HG03378 (cell line): ENCODE data around the gene RNU2-1.
"Not testable (repeated sequence)": the region's sequence is repeated elsewhere in the genome, so short reads cannot be mapped to it uniquely, and the experiment has no call there.

Experiments
- ATAC-seq: cut with Tn5 transposase; IDR thresholded peaks from one replicate; pipeline ENCODE4 v1.9.1; 2021; ENCODE audit warnings: mild to moderate bottlenecking, moderate library complexity; ENCODE audit not compliant: unreplicated experiment

Gene RNU2-1

GRCh38 chr17:43233877-43234276 is at the start of gene RNU2-1:
Gene RNU2-1 (minus strand): TSS chr17:43233977.
- not testable (repeated sequence) for ATAC-seq

GRCh38 chr17:43272914-43273313 is 39.1 kb upstream of the RNU2-1 start:
- not testable (repeated sequence) for ATAC-seq

- ATAC-seq, result not testable (repeated sequence)
Observed at GRCh38 chr17:43272483-43272882, 38.7 kb upstream of the RNU2-1 start.

- not testable (repeated sequence) for ATAC-seq
Observed at GRCh38 chr17:43270552-43271504, 37.1 kb upstream of the RNU2-1 start.

- not testable (repeated sequence) for ATAC-seq
Observed at GRCh38 chr17:43246456-43246855, 12.7 kb upstream of the RNU2-1 start.

DNA sequence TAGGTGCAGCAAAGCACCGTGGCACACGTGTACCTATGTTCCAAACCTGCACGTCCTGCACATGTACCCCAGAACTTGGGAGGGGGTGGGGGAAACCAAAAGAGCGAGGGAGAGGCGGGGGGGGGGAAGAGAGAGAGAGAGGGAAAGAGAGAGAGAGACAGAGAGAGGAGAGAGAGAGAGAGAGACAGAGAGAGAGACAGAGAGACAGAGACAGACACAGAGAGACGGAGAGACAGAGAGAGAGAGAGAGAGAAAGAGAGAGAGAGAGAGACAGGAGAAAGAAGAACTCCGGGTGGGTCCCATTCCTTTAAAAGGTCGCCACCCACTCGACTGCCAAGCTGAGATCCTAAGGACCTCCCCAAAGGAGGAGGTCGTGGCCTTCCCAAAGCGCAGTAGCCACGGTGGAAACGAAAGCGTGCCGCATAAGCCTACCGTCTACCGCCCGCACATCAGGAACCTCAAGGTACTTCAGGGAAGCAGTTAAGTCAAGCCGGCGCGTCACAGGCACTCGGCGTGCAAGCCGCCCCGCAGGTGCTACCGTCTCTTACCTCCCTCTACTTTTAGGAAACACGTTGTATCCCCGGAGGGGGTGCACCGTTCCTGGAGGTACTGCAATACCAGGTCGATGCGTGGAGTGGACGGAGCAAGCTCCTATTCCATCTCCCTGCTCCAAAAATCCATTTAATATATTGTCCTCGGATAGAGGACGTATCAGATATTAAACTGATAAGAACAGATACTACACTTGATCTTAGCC is 7.0 kb upstream of the RNU2-1 start:
- not testable (repeated sequence) for ATAC-seq

DNA sequence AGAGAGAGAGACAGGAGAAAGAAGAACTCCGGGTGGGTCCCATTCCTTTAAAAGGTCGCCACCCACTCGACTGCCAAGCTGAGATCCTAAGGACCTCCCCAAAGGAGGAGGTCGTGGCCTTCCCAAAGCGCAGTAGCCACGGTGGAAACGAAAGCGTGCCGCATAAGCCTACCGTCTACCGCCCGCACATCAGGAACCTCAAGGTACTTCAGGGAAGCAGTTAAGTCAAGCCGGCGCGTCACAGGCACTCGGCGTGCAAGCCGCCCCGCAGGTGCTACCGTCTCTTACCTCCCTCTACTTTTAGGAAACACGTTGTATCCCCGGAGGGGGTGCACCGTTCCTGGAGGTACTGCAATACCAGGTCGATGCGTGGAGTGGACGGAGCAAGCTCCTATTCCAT is 5.8 kb upstream of the RNU2-1 start:
- not testable (repeated sequence) for ATAC-seq

DNA sequence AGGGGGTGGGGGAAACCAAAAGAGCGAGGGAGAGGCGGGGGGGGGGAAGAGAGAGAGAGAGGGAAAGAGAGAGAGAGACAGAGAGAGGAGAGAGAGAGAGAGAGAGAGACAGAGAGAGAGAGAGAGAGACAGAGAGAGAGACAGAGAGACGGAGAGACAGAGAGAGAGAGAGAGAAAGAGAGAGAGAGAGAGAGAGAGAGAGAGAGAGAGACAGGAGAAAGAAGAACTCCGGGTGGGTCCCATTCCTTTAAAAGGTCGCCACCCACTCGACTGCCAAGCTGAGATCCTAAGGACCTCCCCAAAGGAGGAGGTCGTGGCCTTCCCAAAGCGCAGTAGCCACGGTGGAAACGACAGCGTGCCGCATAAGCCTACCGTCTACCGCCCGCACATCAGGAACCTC is 514 bp downstream of the RNU2-1 start:
- not testable (repeated sequence) for ATAC-seq

DNA sequence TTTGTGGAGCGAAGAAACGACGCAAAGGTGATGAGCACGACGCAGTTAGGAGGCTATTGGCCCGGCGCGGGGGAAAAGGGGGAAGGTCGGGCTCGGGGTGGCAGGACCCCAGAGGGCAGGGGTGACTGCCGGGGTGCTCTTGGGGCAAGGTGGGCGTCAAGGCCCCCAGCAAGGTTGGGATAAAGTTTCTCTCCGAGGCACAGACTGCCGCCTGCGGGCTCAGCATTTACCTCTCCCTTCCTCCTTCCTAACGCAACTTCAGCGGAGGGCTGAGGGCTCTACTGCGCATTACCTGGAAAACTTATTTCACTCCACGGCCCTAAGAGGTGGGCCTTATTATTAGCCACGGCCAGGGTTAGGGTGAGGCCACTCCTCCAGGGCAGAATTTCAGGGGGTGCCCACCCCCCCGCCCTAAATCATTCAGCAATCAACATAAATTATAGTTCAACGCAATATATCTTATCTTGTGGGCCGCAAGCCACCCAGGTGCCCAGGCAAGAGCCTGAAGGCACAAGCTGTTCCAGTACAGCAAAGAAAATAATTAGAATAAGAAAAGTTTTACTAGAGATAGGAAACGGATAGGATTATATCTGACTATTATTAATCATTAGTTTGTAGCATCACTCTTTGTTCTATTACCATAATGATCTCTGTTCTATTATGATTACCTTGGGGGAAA is 1.6 kb downstream of the RNU2-1 start:
- not testable (repeated sequence) for ATAC-seq

GRCh38 chr17:43231205-43232020 is 2.4 kb downstream of the RNU2-1 start:
- ATAC-seq, result not testable (repeated sequence)

DNA sequence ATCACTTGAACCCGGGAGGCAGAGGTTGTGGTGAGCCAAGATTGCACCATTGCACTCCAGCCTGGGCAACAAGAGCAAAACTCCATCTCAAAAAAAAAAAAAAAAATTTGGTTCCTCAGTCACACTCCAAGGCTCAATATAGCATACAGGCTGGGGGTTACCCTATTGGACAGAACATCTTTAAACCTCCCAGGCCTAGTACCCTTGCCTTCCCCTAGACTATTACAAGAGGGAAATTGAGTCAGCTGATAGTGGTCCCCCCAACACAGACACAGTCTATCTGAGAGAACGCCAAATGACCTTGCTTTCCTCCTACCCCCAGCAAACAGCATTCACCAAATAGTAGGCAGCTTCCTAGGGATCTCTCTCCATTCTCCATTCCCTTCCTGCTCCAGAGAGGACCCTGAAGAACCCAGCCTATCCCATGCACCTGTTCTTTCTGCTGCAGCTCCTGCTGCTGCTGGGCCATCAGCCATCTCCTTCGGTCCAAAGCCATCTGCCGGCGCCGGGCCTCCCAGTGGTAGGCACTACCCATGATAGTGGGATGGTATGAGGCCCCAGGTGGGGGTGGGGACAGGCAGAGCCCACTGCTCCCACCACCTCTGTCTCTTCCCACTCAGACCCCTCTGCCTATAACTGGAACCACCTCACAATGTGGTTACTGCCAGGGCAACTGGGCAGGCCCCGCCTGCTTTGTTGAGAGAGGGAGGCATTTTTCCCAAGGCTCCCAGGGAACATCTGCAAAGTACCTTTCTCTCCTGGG is 5.6 kb downstream of the RNU2-1 start, which contains the start of gene CCDC200:
Gene CCDC200 (minus strand): TSS at position 604 of the 763 bp plus-strand sequence. CDS start 69 bp downstream, at position 535.
- not testable (repeated sequence) for ATAC-seq

DNA sequence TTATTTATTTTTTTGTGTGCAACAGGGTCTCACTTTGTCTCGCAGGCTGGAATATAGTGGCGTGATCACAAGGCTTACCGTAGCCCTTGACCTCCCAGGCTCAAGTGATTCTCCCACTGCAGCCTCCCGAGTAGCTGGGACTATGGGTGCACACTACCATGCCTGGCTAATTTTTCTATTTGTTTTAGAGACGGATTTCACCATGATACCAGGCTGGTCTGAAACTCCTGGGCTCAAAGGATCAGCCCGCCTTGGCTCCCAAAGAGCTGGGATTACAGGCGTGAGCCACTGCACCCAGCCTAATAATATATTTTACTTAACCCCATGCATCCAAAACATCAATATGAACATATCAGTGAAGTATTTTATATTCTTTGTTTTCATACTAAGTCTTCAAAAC is 7.4 kb downstream of the RNU2-1 start:
- ATAC-seq, result no peak

DNA sequence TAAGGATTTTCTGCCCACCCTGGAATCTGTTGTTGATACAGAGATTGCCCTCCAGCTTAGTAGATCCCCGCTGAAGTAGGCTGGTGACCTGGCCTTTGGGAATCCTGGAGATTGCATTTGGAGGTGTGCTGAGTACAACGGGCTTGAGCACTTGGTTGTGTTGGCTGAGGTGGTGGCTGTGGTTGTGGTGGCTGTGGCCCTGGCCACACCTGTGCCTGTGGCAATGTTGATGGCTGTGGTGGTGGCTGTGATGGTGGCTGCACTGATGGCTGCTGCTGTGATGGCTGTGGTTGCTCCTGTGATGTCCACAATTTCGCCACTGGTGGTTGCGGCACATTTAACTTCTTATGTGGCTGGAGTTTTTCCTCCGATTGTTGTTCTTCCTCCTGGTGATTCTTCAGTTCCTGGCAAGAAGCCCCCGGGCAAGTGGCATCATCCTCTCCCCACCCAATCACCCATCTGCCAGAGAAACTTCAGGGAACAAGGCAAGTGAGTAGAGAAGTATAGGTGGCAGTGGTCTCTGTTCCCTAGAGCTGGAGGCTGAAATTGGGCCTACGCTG is 9.6 kb downstream of the RNU2-1 start:
- ATAC-seq, result no peak

- ATAC-seq, result no peak
Observed at GRCh38 chr17:43220511-43221125, 13.2 kb downstream of the RNU2-1 start.

DNA sequence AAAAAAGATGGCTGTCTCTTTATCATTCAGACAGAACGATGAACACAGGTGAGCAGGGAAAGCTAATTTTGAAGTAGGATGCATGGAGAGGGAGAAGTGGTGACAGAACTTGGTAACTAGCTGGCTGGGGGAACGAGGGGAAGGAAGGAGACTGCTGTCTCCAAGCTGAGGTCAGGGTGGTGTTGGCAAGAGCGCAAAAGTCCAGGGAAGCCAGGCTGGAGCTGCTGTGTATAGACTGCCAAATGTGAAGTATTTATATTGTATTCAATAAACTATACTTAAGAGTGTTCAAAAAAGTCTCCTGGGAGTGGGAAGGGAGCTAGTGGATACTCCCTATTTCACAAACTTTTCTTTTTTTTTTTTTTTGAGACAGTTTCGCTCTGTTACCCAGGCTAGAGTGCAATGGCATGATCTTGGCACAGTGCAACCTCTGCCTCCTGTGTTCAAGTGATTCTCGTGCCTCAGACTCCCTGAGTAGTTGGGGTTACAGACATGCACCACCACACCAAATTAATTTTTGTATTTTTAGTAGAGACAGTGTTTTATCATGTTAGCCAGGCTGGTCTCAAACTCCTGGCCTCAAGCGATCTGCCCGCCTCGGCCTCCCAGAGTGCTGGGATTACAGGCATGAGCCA is 13.9 kb downstream of the RNU2-1 start:
- no peak for ATAC-seq

- no peak for ATAC-seq
Observed at GRCh38 chr17:43219001-43219400, 14.8 kb downstream of the RNU2-1 start.

DNA sequence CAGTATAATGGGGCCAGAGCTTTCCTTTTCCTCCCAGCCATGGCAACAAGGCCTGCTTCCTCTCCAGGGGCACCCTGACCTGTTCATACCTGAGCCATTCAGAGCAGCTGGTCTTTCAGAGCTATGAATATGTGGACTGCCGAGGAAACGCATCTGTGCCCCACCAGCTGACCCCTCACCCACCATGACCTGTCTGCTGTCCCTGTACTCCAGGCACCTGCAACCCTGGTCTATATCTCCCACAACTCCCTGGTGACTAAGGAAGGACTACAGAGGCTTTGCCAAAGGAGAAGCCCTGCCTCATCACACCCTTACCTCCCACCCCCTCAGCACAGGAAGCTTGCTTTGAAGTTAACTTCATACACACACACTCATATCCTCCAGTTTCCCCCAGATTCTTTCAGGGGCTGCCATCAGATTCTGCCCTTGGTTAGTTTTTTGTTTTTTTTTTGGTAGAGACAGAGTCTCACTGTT is 16.1 kb downstream of the RNU2-1 start:
- ATAC-seq, result no peak
